ENCODE results near the gene LCLAT1.

Gene LCLAT1

DNA sequence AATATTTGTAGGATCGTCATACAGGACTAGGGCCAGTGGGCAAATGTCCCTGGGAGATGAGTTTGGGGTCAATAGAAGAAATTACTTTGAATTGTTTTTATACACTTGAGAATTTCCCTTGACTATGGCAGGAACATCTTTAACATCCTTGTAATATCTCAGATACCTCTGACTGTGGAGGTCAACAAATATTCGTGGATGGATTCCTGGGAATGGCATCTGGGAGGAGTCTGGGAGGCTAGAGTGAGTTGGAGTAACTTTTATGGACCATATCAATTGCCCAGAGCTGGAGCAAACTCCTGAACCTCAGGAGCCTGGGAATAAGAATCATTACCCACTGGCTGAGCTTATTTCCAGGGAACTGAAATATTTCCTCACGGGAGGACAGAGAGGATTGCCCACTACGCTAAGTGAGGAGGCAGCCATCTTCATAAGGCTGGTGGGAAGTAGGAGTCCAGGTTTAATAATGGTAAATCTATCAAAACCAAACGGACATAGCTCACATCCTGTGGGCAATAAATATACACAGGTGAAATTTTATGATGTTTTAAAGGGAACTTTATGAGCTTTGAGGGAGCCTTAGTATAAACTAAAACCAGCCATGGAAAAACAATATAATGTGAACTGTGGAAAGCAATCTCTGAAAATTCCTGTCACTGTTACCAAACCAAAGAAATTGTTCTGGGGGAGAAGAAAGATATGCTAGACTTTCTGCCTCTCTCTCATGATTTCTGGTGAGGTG is 44.4 kb upstream of the LCLAT1 start:
- Histone ChIP-seq H3K27me3 (ENCODE audit: low read depth, low read length) (peaks cover 65% of the 10 kb centered on the region), H3K9me3 (ENCODE audit: insufficient read depth, low read length) (no peaks in the 10 kb centered on the region; the same call in 1 of the 2 replicates), H3K9ac (ENCODE audit: low read length) (no peak overlapping the region), H2AFZ (ENCODE audit: low read depth, low read length) (no peak overlapping the region), H3K36me3 (replicated peaks; ENCODE audit: low read depth, low read length) (no peaks in the 10 kb centered on the region), H3K4me3 (ENCODE audit: low read length) (no peak overlapping the region), H3K4me2 (ENCODE audit: low read length) (no peak overlapping the region), H3K4me1 (ENCODE audit: low read length) (no peaks in the 10 kb centered on the region), H3K27ac (ENCODE audit: low read length) (no peak overlapping the region), H4K20me1 (ENCODE audit: insufficient read depth, low read length) (no peaks in the 10 kb centered on the region), H3K79me2 (ENCODE audit: low read length) (no peaks in the 10 kb centered on the region)
- TF ChIP-seq, protein P1, sequence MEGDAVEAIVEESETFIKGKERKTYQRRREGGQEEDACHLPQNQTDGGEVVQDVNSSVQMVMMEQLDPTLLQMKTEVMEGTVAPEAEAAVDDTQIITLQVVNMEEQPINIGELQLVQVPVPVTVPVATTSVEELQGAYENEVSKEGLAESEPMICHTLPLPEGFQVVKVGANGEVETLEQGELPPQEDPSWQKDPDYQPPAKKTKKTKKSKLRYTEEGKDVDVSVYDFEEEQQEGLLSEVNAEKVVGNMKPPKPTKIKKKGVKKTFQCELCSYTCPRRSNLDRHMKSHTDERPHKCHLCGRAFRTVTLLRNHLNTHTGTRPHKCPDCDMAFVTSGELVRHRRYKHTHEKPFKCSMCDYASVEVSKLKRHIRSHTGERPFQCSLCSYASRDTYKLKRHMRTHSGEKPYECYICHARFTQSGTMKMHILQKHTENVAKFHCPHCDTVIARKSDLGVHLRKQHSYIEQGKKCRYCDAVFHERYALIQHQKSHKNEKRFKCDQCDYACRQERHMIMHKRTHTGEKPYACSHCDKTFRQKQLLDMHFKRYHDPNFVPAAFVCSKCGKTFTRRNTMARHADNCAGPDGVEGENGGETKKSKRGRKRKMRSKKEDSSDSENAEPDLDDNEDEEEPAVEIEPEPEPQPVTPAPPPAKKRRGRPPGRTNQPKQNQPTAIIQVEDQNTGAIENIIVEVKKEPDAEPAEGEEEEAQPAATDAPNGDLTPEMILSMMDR (IDR thresholded peaks at IDR 0.05; ENCODE audit: low read depth, low read length): no peak
- TF ChIP-seq EZH2phosphoT487 (IDR thresholded peaks at IDR 0.05; ENCODE audit: low read depth): no peak

GRCh38 chr2:30403592-30404312 is 43.3 kb upstream of the LCLAT1 start:
- Histone ChIP-seq H3K27ac (ENCODE audit: low read length) (no peak overlapping the region), H4K20me1 (ENCODE audit: insufficient read depth, low read length) (no peaks in the 10 kb centered on the region), H3K4me2 (ENCODE audit: low read length) (no peak overlapping the region), H3K79me2 (ENCODE audit: low read length) (no peaks in the 10 kb centered on the region), H3K9me3 (ENCODE audit: insufficient read depth, low read length) (no peaks in the 10 kb centered on the region), H3K9ac (ENCODE audit: low read length) (no peak overlapping the region), H3K27me3 (ENCODE audit: low read depth, low read length) (peaks cover 60% of the 10 kb centered on the region), H3K4me3 (ENCODE audit: low read length) (no peak overlapping the region), H3K36me3 (replicated peaks; ENCODE audit: low read depth, low read length) (no peaks in the 10 kb centered on the region), H2AFZ (ENCODE audit: low read depth, low read length) (no peak overlapping the region), H3K4me1 (ENCODE audit: low read length) (no peaks in the 10 kb centered on the region)
- no peak for TF ChIP-seq EZH2phosphoT487 (IDR thresholded peaks at IDR 0.05; ENCODE audit: low read depth)
- TF ChIP-seq, protein P1 (IDR thresholded peaks at IDR 0.05; ENCODE audit: low read depth, low read length): no peak

GRCh38 chr2:30404319-30405259 is 42.5 kb upstream of the LCLAT1 start:
- Histone ChIP-seq H3K9ac (ENCODE audit: low read length) (no peak overlapping the region), H3K79me2 (ENCODE audit: low read length) (no peaks in the 10 kb centered on the region), H2AFZ (ENCODE audit: low read depth, low read length) (no peak overlapping the region), H4K20me1 (ENCODE audit: insufficient read depth, low read length) (no peaks in the 10 kb centered on the region), H3K4me2 (ENCODE audit: low read length) (no peak overlapping the region), H3K9me3 (ENCODE audit: insufficient read depth, low read length) (no peaks in the 10 kb centered on the region), H3K27me3 (ENCODE audit: low read depth, low read length) (peaks cover 56% of the 10 kb centered on the region), H3K27ac (ENCODE audit: low read length) (no peak overlapping the region), H3K4me1 (ENCODE audit: low read length) (no peaks in the 10 kb centered on the region), H3K4me3 (ENCODE audit: low read length) (no peak overlapping the region), H3K36me3 (replicated peaks; ENCODE audit: low read depth, low read length) (no peaks in the 10 kb centered on the region)
- no peak for TF ChIP-seq EZH2phosphoT487 (IDR thresholded peaks at IDR 0.05; ENCODE audit: low read depth)
- TF ChIP-seq, protein P1 (IDR thresholded peaks at IDR 0.05; ENCODE audit: low read depth, low read length): no peak

Data from OCI-LY3 (cell line).